A549 (cell line): Measurements from ENCODE around the gene EFS. TPM values are rescaled to one million over a fixed set of nuclear protein-coding genes. Genes with fewer than 3 reads are reported as not detected.

Source experiments
- ATAC-seq, 2 experiments: fragments of 200-7000 bp in 1 of 2; fragments of >200 bp in 1 of 2; cut with Nextera tagmentation in 1 of 2; cut with Tn5 transposase in 1 of 2; 3 replicates each; pipeline versions ENCODE4 v1.8.0 to v1.9.1; 2018 to 2020; ENCODE audit warnings: mild to moderate bottlenecking in 1 of 2, moderate library complexity in 1 of 2
- CTCF ChIA-PET: fragments of 300-600 bp; sonication (Branson Sonifier 250); formaldehyde crosslinking; extraction: SDS; loops from one replicate; lab custom pipeline; 2021; ENCODE audit warnings: antibody characterized with exemption, inconsistent platforms; lab: Yijun Ruan, JAX
- POLR2A ChIA-PET: fragments of 350-600 bp; formaldehyde crosslinking; extraction: SDS; loops from one replicate; lab custom pipeline; 2021; ENCODE audit warnings: antibody characterized with exemption, inconsistent platforms; lab: Yijun Ruan, JAX
- DNase-seq, 2 experiments: peaks; one replicate each; pipeline versions ENCODE4 v3.0.0 to v3.0.0-alpha.2; 2011 to 2016; ENCODE audit warnings: low read depth in 1 of 2, low spot score in 1 of 2
- FAIRE-seq: peaks from 2 replicates; lab custom pipeline; 2011; peaks lifted over from hg19 to GRCh38; lab: Jason Lieb, UNC
- H3K27ac ChIP-seq, 2 experiments: fragments of >200 bp; sonication (Bioruptor Twin); formaldehyde crosslinking; 3 replicates each; pipeline ENCODE4 v1.5.1; 2016 to 2017
- H3K4me1 ChIP-seq: fragments of >200 bp; sonication (Bioruptor Twin); formaldehyde crosslinking; 3 replicates; pipeline ENCODE4 v1.6.1; 2016
- H3K4me2 ChIP-seq: fragments of >200 bp; sonication (Bioruptor Twin); formaldehyde crosslinking; 3 replicates; pipeline ENCODE4 v1.6.1; 2016
- H3K4me3 ChIP-seq: fragments of >200 bp; sonication (Bioruptor Twin); formaldehyde crosslinking; 3 replicates; pipeline ENCODE4 v1.5.1; 2016
- H3K9me3 ChIP-seq: fragments of >200 bp; sonication (Bioruptor Twin); formaldehyde crosslinking; 3 replicates; pipeline ENCODE4 v1.6.1; 2016
- CEBPB ChIP-seq, 2 experiments: fragments of >200 bp in 1 of 2; sonication (Bioruptor Twin) in 1 of 2; formaldehyde crosslinking in 1 of 2; IDR thresholded peaks; 2 replicates each; pipeline ENCODE4 v1.6.1; 2012 to 2016
- EHF ChIP-seq: fragments of 250-450 bp; sonication (Bioruptor Pico); IDR thresholded peaks from 2 replicates; pipeline ENCODE4 v1.5.0; 2020; ENCODE audit warnings: mild to moderate bottlenecking
- EHMT2 ChIP-seq: fragments of 200-600 bp; sonication (generic); IDR thresholded peaks from 2 replicates; pipeline ENCODE4 v1.6.1; 2016; ENCODE audit warnings: antibody characterized with exemption, low read depth, mild to moderate bottlenecking, moderate library complexity
- FOSL2 ChIP-seq, 2 experiments: fragments of 450-650 bp in 1 of 2; fragments of >200 bp in 1 of 2; sonication (Bioruptor Twin) in 1 of 2; formaldehyde crosslinking; IDR thresholded peaks; 2 replicates each; pipeline versions ENCODE4 v1.5.0 to v1.6.1; 2016 to 2020; ENCODE audit warnings: mild to moderate bottlenecking in 1 of 2, moderate library complexity in 1 of 2
- GATA3 ChIP-seq: IDR thresholded peaks from 2 replicates; pipeline ENCODE4 v1.6.1; 2012; ENCODE audit warnings: borderline replicate concordance
- HOXA7 ChIP-seq: fragments of 250-450 bp; sonication (Bioruptor Pico); IDR thresholded peaks from 2 replicates; pipeline ENCODE4 v1.5.0; 2020; ENCODE audit warnings: mild to moderate bottlenecking, moderate library complexity
- HOXB5 ChIP-seq: fragments of 250-450 bp; sonication (Bioruptor Pico); IDR thresholded peaks from 2 replicates; pipeline ENCODE4 v1.5.0; 2020; ENCODE audit warnings: mild to moderate bottlenecking, moderate library complexity
- KDM1A ChIP-seq: fragments of 200-600 bp; sonication (generic); IDR thresholded peaks from 2 replicates; pipeline ENCODE4 v1.6.1; 2016; ENCODE audit warnings: low read depth, mild to moderate bottlenecking
- MAFK ChIP-seq: fragments of 450-650 bp; IDR thresholded peaks from 2 replicates; pipeline ENCODE4 v1.6.1; 2014; ENCODE audit not compliant: partially characterized antibody
- MYC ChIP-seq: IDR thresholded peaks from 2 replicates; pipeline ENCODE4 v1.6.1; 2012; ENCODE audit warnings: mild to moderate bottlenecking, inconsistent platforms, low read length, improper control_type of control experiment, borderline replicate concordance
- NPAS2 ChIP-seq: fragments of 250-450 bp; sonication (Bioruptor Pico); IDR thresholded peaks from 2 replicates; pipeline ENCODE4 v1.8.0; 2022; ENCODE audit warnings: mild to moderate bottlenecking, moderate library complexity, borderline replicate concordance
- POLR2AphosphoS2 ChIP-seq: conservative IDR thresholded peaks from 2 replicates; pipeline ENCODE4 v1.6.1; 2012; ENCODE audit warnings: low read length, improper control_type of control experiment, inconsistent platforms
- RAD21 ChIP-seq, 2 experiments: fragments of >200 bp in 1 of 2; sonication (Bioruptor Twin) in 1 of 2; formaldehyde crosslinking in 1 of 2; IDR thresholded peaks in 1 of 2; conservative IDR thresholded peaks in 1 of 2; 2 replicates in 1 of 2; 3 replicates in 1 of 2; pipeline ENCODE4 v1.6.1; 2012 to 2018; ENCODE audit warnings: inconsistent platforms in 1 of 2
- RARB ChIP-seq: fragments of 250-450 bp; sonication (Bioruptor Pico); IDR thresholded peaks from 2 replicates; pipeline ENCODE4 v1.8.0; 2021; ENCODE audit warnings: mild to moderate bottlenecking, moderate library complexity
- RFX5 ChIP-seq: fragments of 450-650 bp; IDR thresholded peaks from 2 replicates; pipeline ENCODE4 v1.7.1; 2014; ENCODE audit warnings: antibody characterized with exemption, mild to moderate bottlenecking, moderate library complexity
- SMC3 ChIP-seq: fragments of >200 bp; sonication (Bioruptor Twin); formaldehyde crosslinking; IDR thresholded peaks from 3 replicates; pipeline ENCODE4 v1.6.1; 2018; ENCODE audit warnings: inconsistent platforms
- SREBF2 ChIP-seq: fragments of 450-650 bp; IDR thresholded peaks from 2 replicates; pipeline ENCODE4 v1.6.1; 2014; ENCODE audit warnings: mild to moderate bottlenecking, moderate library complexity
- TFCP2L1 ChIP-seq: fragments of 250-450 bp; sonication (Bioruptor Pico); IDR thresholded peaks from 2 replicates; pipeline ENCODE4 v1.5.0; 2021; ENCODE audit warnings: mild to moderate bottlenecking
- ZFP36 ChIP-seq: fragments of 450-650 bp; IDR thresholded peaks from 2 replicates; pipeline ENCODE4 v1.6.1; 2014; ENCODE audit warnings: borderline replicate concordance; ENCODE audit not compliant: partially characterized antibody
- ZNF302 ChIP-seq: fragments of 250-450 bp; sonication (Bioruptor Pico); IDR thresholded peaks from 2 replicates; pipeline ENCODE4 v1.9.0; 2021; ENCODE audit warnings: inconsistent platforms, mild to moderate bottlenecking, moderate library complexity
- WGBS: methylation state at CpG from one replicate; pipeline ENCODE4 v1.1.6; 2017; ENCODE audit errors: missing lambda C conversion rate; 5-methylcytosine and 5-hydroxymethylcytosine counted together
- polyA plus RNA-seq, 4 experiments: library from polyadenylated mRNA; depleted of rRNA in 3 of 4; stranded (reverse); fragments of >200 nt; fragmentation: RNase III in 1 of 4; extraction: RNeasy Plus Mini Kit Qiagen cat#74134 plus additional on column Dnase treatment in 1 of 4; gene quantifications; 2 replicates in 3 of 4; 3 replicates in 1 of 4; pipeline ENCODE4 v1.2.3, GENCODE V29; 2011 to 2017
- TF ChIP-seq, protein P1 (sequence below): fragments of >200 bp; sonication (Bioruptor Twin); formaldehyde crosslinking; IDR thresholded peaks from 2 replicates; pipeline ENCODE4 v1.6.1; 2016
- TF ChIP-seq, protein P2 (sequence below): fragments of 250-450 bp; sonication (Bioruptor Pico); IDR thresholded peaks from 2 replicates; pipeline ENCODE4 v1.5.0; 2021; ENCODE audit warnings: mild to moderate bottlenecking, moderate library complexity, borderline replicate concordance

Gene EFS
- polyA plus RNA-seq, 2 of the 4 experiments (the other 2 are of a cell fraction) = not detected

DNA sequence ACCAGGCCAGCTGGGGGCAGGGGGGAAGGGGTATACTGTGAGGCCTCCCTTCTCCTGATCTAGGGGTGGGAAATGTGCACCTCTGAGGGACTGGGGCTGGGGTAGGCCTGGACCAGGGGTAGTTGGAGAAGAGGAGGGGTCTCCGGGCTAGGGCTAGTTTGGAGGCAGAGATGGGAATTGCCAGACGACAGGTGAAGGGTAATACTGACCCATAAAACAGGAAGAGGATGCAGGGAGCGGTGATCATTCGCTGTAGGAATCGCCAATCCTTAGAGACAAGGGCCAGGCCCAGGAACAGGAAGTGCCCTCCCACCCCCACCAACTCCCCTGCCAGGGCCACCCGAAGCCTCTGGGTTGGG lies 16.7 kb downstream of the EFS start:
- H3K4me1 ChIP-seq = 0 out of 3 replicates have a peak, but pooled peaks cover 3% of the 10 kb centered on the region
- 75% methylated on average over 6 of the region's 6 CpGs for whole genome bisulfite sequencing
- FAIRE-seq (no peak), DNase-seq (no peak), ATAC-seq (no peak)
- no peak for TF ChIP-seq MYC
- no peak for TF ChIP-seq TFCP2L1 (CRISPR knock-in tag)
- TF ChIP-seq FOSL2 (IDR thresholded peaks at IDR 0.05) = no peak
- no peak for TF ChIP-seq FOSL2 (CRISPR knock-in tag; IDR thresholded peaks at IDR 0.05)
- no peak for TF ChIP-seq SREBF2
- TF ChIP-seq POLR2AphosphoS2 = no peak
- TF ChIP-seq NPAS2 = no peak
- no peak overlapping the region for H3K4me2 ChIP-seq
- ChIA-PET POLR2A (no interaction called here), CTCF (interaction anchor here (1.0 to 2.2 kb wide), 4 partner anchors 11 to 22 kb away, joined by 3 to 6 read pairs (median 4); no protein-coding TSS in a partner anchor)
- H3K27ac ChIP-seq = no peak overlapping the region
- H3K4me3 ChIP-seq = no peak overlapping the region
- no peaks in the 10 kb centered on the region for H3K9me3 ChIP-seq

DNA sequence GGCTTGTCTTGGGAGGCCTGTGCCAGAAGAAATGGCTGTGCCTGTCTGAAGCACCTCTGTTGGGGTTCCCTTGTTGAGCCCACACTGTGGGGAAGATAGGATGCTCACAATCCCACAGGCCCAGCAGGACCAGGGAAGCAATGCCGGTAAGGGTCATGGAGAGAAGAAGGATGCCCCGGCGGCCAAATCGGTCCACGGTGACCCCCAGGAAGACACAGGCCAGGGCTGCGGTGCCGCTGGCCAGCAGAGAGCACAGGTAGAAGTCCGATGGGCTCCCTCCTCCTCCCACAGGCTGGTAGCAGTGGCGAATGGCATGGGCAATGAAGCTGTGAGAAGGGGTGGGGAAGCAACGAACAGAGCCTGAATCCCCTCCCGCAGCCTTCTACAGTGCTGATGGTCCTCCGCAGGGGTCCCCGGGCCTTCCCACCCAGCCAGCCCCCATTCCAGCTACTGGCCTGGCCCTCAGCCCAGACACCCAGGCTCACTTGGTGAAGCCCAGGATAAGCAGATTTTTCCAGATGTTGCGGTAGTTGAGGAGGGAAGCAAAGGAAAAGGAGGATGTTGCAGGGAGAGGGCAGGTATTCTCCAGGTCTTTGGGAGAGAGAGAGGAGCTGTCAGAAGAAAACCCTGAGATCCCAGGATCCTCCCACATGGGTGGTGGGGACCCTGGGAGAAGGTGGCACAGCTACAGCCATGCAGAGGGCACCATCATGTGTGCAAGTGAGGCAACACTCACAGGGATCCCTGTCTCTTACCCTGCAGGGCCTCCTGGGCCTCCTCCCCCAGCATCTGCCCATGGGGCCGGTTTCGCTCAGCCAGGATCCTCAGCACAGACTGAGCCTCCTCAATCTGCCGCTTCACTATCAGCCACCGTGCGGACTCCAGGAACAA lies 17.3 kb downstream of the EFS start:
- 83% methylated on average over 19 of the region's 19 CpGs for WGBS
- Histone ChIP-seq H3K4me2 (no peak overlapping the region), H3K27ac (no peak overlapping the region), H3K4me3 (no peak overlapping the region), H3K4me1 (no peaks in the 10 kb centered on the region), H3K9me3 (no peaks in the 10 kb centered on the region)
- FAIRE-seq (no peak), DNase-seq (no peak), ATAC-seq (no peak)
- ChIA-PET POLR2A (no interaction called here), CTCF (interaction anchor here (0.7 to 2.2 kb wide), 5 partner anchors 11 to 21 kb away, joined by 3 to 6 read pairs (median 4); no protein-coding TSS in a partner anchor)
- TF ChIP-seq RFX5 (no peak), HOXB5 (CRISPR knock-in tag) (no peak), NPAS2 (no peak), EHMT2 (no peak), EHF (CRISPR knock-in tag) (no peak), MAFK (no peak), KDM1A (no peak), RAD21 (conservative IDR thresholded peaks at IDR 0.05 in 1 of 2, IDR thresholded peaks at IDR 0.05 in 1 of 2) (no peak), HOXA7 (no peak), ZFP36 (no peak)
- TF ChIP-seq, all 56 proteins: peak for 0

DNA sequence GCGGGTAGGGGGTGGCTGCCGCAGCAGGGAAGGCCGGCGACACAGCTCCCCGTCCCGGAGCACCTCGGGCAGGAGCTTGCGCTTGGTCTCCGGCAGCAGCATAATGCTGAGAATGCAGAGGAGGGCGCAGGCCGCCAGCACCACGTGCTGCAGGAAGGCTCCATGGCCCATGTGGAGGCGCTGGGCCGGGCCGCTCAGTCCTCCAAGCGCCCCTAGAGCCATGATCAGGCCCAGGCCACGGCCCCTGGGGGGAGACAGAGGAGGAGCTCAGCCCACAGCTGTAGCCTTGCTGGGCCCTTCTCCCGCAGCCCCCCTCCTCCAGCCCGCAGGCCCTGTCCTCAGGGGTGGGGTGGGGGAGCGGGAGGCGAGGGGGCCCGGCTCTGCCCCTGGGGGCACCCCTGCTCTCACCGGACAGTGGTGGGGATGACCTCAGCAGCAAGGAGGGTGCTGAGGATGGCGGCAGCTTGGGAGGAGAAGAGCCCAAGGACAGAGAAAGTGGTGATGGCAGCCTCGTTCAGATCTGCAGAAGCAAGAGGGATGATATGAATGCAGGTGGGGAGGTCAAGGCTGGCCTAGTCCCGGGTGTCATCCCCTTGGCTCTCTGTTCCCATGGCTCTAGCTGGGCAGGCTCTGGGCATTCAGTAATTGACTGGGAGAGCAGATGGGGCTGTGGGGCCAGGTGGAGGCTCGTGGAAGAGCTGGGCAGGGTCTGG lies 18.1 kb downstream of the EFS start:
- no peak for FAIRE-seq
- Histone ChIP-seq H3K9me3 (0 out of 3 replicates have a peak, but pooled peaks cover 2% of the 10 kb centered on the region), H3K4me2 (no peak overlapping the region), H3K4me3 (no peak overlapping the region), H3K27ac (no peak overlapping the region), H3K4me1 (no peaks in the 10 kb centered on the region)
- no peak for ATAC-seq
- TF ChIP-seq ZNF302 (CRISPR knock-in tag) (no peak), RAD21 (conservative IDR thresholded peaks at IDR 0.05 in 1 of 2, IDR thresholded peaks at IDR 0.05 in 1 of 2) (no peak), SMC3 (no peak), GATA3 (no peak), EHMT2 (no peak), CEBPB (IDR thresholded peaks at IDR 0.05) (no peak), RARB (CRISPR knock-in tag) (no peak)
- TF ChIP-seq, protein P1, sequence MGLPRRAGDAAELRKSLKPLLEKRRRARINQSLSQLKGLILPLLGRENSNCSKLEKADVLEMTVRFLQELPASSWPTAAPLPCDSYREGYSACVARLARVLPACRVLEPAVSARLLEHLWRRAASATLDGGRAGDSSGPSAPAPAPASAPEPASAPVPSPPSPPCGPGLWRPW = no peak
- TF ChIP-seq, protein P2, sequence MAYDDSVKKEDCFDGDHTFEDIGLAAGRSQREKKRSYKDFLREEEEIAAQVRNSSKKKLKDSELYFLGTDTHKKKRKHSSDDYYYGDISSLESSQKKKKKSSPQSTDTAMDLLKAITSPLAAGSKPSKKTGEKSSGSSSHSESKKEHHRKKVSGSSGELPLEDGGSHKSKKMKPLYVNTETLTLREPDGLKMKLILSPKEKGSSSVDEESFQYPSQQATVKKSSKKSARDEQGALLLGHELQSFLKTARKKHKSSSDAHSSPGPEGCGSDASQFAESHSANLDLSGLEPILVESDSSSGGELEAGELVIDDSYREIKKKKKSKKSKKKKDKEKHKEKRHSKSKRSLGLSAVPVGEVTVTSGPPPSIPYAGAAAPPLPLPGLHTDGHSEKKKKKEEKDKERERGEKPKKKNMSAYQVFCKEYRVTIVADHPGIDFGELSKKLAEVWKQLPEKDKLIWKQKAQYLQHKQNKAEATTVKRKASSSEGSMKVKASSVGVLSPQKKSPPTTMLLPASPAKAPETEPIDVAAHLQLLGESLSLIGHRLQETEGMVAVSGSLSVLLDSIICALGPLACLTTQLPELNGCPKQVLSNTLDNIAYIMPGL (CRISPR knock-in tag) = no peak
- CTCF ChIA-PET = interaction anchor here (0.7 to 5.0 kb wide), 6 partner anchors 12 to 82 kb away, joined by 3 to 20 read pairs (median 4); no protein-coding TSS in a partner anchor
- WGBS = 74% methylated on average over 16 of the region's 27 CpGs
- POLR2A ChIA-PET = interaction anchor here (2.2 kb wide), 1 partner anchor 25 kb away, joined by 7 read pairs; the partner anchor contains the start of gene PABPN1
- no peak for DNase-seq
